Osteocyte (in vitro differentiated cells): ENCODE measurements around the gene XRCC4. TPM values are rescaled to one million over a fixed set of nuclear protein-coding genes. Genes with fewer than 3 reads are reported as not detected.
A peak's percentile ranks its signal among the peaks of the same experiment; 100 is the strongest.

Experiments used
- DNase-seq: peaks from one replicate; pipeline ENCODE4 v3.0.0; 2021; ENCODE audit warnings: mixed read lengths; ENCODE audit not compliant: unreplicated experiment; ENCODE audit errors: extremely low spot score
- H3K27ac Mint-ChIP-seq: one replicate; pipeline ENCODE4 v1.8.0; 2021; ENCODE audit warnings: mild to moderate bottlenecking, mixed read lengths; ENCODE audit not compliant: unreplicated experiment
- H3K27me3 Mint-ChIP-seq: one replicate; pipeline ENCODE4 v1.8.0; 2021; ENCODE audit warnings: mixed read lengths; ENCODE audit not compliant: unreplicated experiment
- H3K36me3 Mint-ChIP-seq: one replicate; pipeline ENCODE4 v1.8.0; 2021; ENCODE audit warnings: mixed read lengths; ENCODE audit not compliant: unreplicated experiment
- H3K4me1 Mint-ChIP-seq: one replicate; pipeline ENCODE4 v1.8.0; 2021; ENCODE audit warnings: mixed read lengths; ENCODE audit not compliant: unreplicated experiment
- H3K4me3 Mint-ChIP-seq: one replicate; pipeline ENCODE4 v1.8.0; 2021; ENCODE audit warnings: mild to moderate bottlenecking, moderate library complexity, mixed read lengths; ENCODE audit not compliant: unreplicated experiment
- H3K9me3 Mint-ChIP-seq: one replicate; pipeline ENCODE4 v1.8.0; 2021; ENCODE audit warnings: mixed read lengths; ENCODE audit not compliant: unreplicated experiment
- CTCF ChIP-seq: fragments of 200-600 bp; sonication (generic); IDR thresholded peaks from 2 replicates; pipeline ENCODE4 v1.5.0; 2021; ENCODE audit warnings: antibody characterized with exemption, mild to moderate bottlenecking, moderate library complexity
- total RNA-seq: library from RNA; stranded (reverse); gene quantifications from 2 replicates; pipeline ENCODE4 v1.2.1, GENCODE V29; 2021

XRCC4 gene
- total RNA-seq, 1 donor from 2014 or later = 4.2 TPM

GRCh38 chr5:83069096-83069799 is 8.1 kb upstream of the XRCC4 start:
- Mint-ChIP-seq H3K36me3 (peaks cover 4% of the 10 kb centered on the region), H3K27ac (no peak overlapping the region), H3K9me3 (no peaks in the 10 kb centered on the region), H3K4me3 (no peak overlapping the region), H3K4me1 (peaks cover 44% of the 10 kb centered on the region), H3K27me3 (no peaks in the 10 kb centered on the region)
- DNase-seq = no peak
- no peak for TF ChIP-seq CTCF

- TF ChIP-seq CTCF = no peak
- H3K27me3 Mint-ChIP-seq = no peaks in the 10 kb centered on the region
- no peaks in the 10 kb centered on the region for H3K9me3 Mint-ChIP-seq
- peaks cover 5% of the 10 kb centered on the region for H3K36me3 Mint-ChIP-seq
- peaks cover 58% of the 10 kb centered on the region for H3K4me1 Mint-ChIP-seq
- H3K27ac Mint-ChIP-seq = no peak overlapping the region
- no peak for DNase-seq
- H3K4me3 Mint-ChIP-seq = no peak overlapping the region
Measured at GRCh38 chr5:83071286-83072051, 5.9 kb upstream of the XRCC4 start.

- H3K27ac Mint-ChIP-seq = no peak overlapping the region
- no peak for DNase-seq
- no peaks in the 10 kb centered on the region for H3K9me3 Mint-ChIP-seq
- H3K36me3 Mint-ChIP-seq = peaks cover 5% of the 10 kb centered on the region
- TF ChIP-seq CTCF = no peak
- H3K4me1 Mint-ChIP-seq = peaks cover 60% of the 10 kb centered on the region
- no peaks in the 10 kb centered on the region for H3K27me3 Mint-ChIP-seq
- H3K4me3 Mint-ChIP-seq = no peak overlapping the region
Measured at GRCh38 chr5:83072966-83073365, 4.4 kb upstream of the XRCC4 start.

GRCh38 chr5:83077662-83078261 is 415 bp downstream of the XRCC4 start:
- Mint-ChIP-seq H3K27ac (peak overlapping the region; percentile 99), H3K4me3 (peak overlapping the region; percentile 97), H3K9me3 (no peaks in the 10 kb centered on the region), H3K36me3 (peaks cover 5% of the 10 kb centered on the region), H3K27me3 (no peaks in the 10 kb centered on the region), H3K4me1 (peaks cover 36% of the 10 kb centered on the region)
- no peak for TF ChIP-seq CTCF
- no peak for DNase-seq

- no peak for TF ChIP-seq CTCF
- Mint-ChIP-seq H3K27me3 (no peaks in the 10 kb centered on the region), H3K4me3 (no peak overlapping the region)
Measured at GRCh38 chr5:83082750-83083149, 5.4 kb downstream of the XRCC4 start.

More at GRCh38 chr5:83082750-83083149, 5.4 kb downstream of the XRCC4 start:
- no peak for DNase-seq
- H3K9me3 Mint-ChIP-seq = no peaks in the 10 kb centered on the region
- no peak overlapping the region for H3K27ac Mint-ChIP-seq
- H3K4me1 Mint-ChIP-seq = peaks cover 8% of the 10 kb centered on the region
- no peaks in the 10 kb centered on the region for H3K36me3 Mint-ChIP-seq
